ENCODE measurements around the gene CPHXL. TPM values are rescaled to one million over a fixed set of nuclear protein-coding genes. Genes with fewer than 3 reads are reported as not detected.

The CPHXL gene
- total RNA-seq (2022; extraction: Qiagen RNA extraction; ENCODE audit: low read depth) = not detected in 5 replicates

DNA sequence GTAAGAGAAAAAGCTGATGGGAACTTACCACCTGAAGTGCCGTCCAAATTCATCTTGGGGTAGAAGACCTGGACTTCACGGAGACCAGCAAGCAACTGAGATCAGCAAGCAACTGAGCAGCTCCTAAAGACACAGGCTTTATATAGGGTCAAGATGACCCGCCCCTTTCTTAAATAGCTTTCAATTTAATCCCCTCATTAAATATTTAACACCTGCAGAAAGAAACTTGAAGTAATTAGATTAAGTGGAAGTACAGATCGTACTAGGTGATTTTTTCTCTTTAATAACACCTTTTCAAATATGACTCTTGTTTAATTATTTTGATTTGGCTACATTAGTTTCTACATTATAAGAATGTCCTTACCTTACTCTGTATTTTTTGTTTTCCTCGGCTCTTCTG lies at the start of gene CPHXL:
TSS of gene CPHXL (minus strand) at position 101 of the 400 bp plus-strand sequence. CDS start at position 53, 48 bp downstream.

DNA sequence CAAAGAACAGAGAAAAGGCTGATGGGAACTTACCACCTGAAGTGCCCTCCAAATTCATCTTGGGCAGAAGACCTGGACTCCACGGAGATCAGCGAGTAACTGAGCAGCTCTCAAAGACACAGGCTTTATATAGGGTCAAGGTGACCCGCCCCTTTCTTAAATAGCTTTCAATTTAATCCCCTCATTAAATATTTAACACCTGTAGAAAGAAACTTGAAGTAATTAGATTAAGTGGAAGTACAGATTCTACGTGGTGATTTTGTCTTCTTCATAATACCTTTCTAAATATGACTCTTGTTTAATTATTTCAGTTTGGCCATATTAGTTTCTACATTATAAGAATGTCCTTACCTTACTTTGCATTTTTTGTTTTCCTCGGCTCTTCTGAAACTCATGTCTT lies 24.9 kb downstream of the CPHXL start, which contains the start of gene DUXB:
TSS of gene DUXB (minus strand) at position 101 of the 400 bp plus-strand sequence. CDS start at position 58, 43 bp downstream.

DNA sequence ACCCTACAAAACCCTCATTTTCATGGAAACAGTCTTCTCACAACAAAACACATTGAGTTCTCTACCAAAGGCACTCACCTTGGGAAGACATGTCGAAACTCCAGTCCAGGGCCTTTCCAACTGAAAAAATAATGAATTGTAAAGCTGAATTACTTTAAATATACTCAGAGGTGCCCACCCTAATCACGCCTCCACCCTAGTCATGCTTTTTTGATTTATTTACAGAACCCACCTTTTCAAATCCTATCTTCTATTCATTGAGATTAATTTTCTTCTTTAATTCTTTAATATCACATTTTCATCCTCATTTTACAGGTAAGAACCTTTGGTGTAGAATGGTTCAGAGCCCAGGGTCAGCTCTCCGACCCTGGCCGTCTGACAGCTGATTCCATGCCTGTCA lies 49.4 kb downstream of the CPHXL start, which contains the start of gene CPHXL2:
TSS of gene CPHXL2 (minus strand) at position 101 of the 400 bp plus-strand sequence. CDS start at position 91, 10 bp downstream.

Other genes with a start within 250 kb of the CPHXL start
- 0.13 to 0.22 TPM (median 0.15 TPM) in 4 of 5 replicates, not detected in the other for gene CHST6, start 231.0 kb downstream of the CPHXL start, total RNA-seq (2022; extraction: Qiagen RNA extraction; ENCODE audit: low read depth)
- gene CHST5, start 190.4 kb downstream of the CPHXL start, total RNA-seq (2022; extraction: Qiagen RNA extraction; ENCODE audit: low read depth) = 0.08 TPM in 1 of 5 replicates, not detected in the others
- 7.1 to 10.3 TPM (median 8.8 TPM) in 5 replicates for gene TMEM231, start 170.2 kb downstream of the CPHXL start, total RNA-seq (2022; extraction: Qiagen RNA extraction; ENCODE audit: low read depth)
- gene GABARAPL2, start 160.1 kb downstream of the CPHXL start, total RNA-seq (2022; extraction: Qiagen RNA extraction; ENCODE audit: low read depth) = 78.4 to 100 TPM (median 93.8 TPM) in 5 replicates
- gene ADAT1, start 103.2 kb downstream of the CPHXL start, total RNA-seq (2022; extraction: Qiagen RNA extraction; ENCODE audit: low read depth) = 25.9 to 39.9 TPM (median 38.3 TPM) in 5 replicates
- 158 to 171 TPM (median 168 TPM) in 5 replicates for gene KARS1, start 78.8 kb downstream of the CPHXL start, total RNA-seq (2022; extraction: Qiagen RNA extraction; ENCODE audit: low read depth)
- gene TERF2IP, start 78.7 kb downstream of the CPHXL start, total RNA-seq (2022; extraction: Qiagen RNA extraction; ENCODE audit: low read depth) = 42.2 to 49.4 TPM (median 44.0 TPM) in 5 replicates
- gene CPHXL2, start 49.5 kb downstream of the CPHXL start, total RNA-seq (2022; extraction: Qiagen RNA extraction; ENCODE audit: low read depth) = not detected in 5 replicates
- not detected in 5 replicates for gene DUXB, start 25.0 kb downstream of the CPHXL start, total RNA-seq (2022; extraction: Qiagen RNA extraction; ENCODE audit: low read depth)